DOHH2 (cell line): Measurements from ENCODE around the gene CSAD.

Experiments
- H3F3A ChIP-seq: fragments of 200-600 bp; sonication (generic), shearing (Covaris generic); 2 replicates; pipeline ENCODE4 v1.6.0; 2016; ENCODE audit warnings: antibody characterized with exemption, mild to moderate bottlenecking; ENCODE audit not compliant: control insufficient read depth, insufficient read depth
- H3K27ac ChIP-seq: fragments of 200-600 bp; sonication (generic); 2 replicates; pipeline ENCODE4 v1.5.1; 2014; ENCODE audit warnings: low read depth, mild to moderate bottlenecking, low read length, moderate library complexity
- H3K27me3 ChIP-seq: fragments of 200-600 bp; sonication (generic); 2 replicates; pipeline ENCODE4 v1.6.1; 2014; ENCODE audit warnings: mild to moderate bottlenecking, low read length, mixed read lengths; ENCODE audit not compliant: control insufficient read depth
- H3K36me3 ChIP-seq: fragments of 200-600 bp; sonication (generic); 2 replicates; pipeline ENCODE4 v1.6.1; 2014; ENCODE audit warnings: mild to moderate bottlenecking, low read length, moderate library complexity, mixed read lengths; ENCODE audit not compliant: control insufficient read depth
- H3K4me1 ChIP-seq: fragments of 200-600 bp; sonication (generic); 2 replicates; pipeline ENCODE4 v1.6.1; 2014; ENCODE audit warnings: mild to moderate bottlenecking, low read length, mixed read lengths; ENCODE audit not compliant: control insufficient read depth
- H3K4me2 ChIP-seq: fragments of 200-600 bp; sonication (generic); 2 replicates; pipeline ENCODE4 v1.6.0; 2014; ENCODE audit warnings: mild to moderate bottlenecking, low read length, moderate library complexity
- H3K4me3 ChIP-seq: fragments of 200-600 bp; sonication (generic); 2 replicates; pipeline ENCODE4 v1.5.1; 2014; ENCODE audit warnings: mild to moderate bottlenecking, low read length, mixed read lengths
- H3K79me2 ChIP-seq: fragments of 200-600 bp; sonication (generic); 2 replicates; pipeline ENCODE4 v1.6.1; 2014; ENCODE audit warnings: mild to moderate bottlenecking, low read length, mixed read lengths; ENCODE audit not compliant: control insufficient read depth
- H3K9me2 ChIP-seq: fragments of 200-600 bp; sonication (generic); replicated peaks from 2 replicates; pipeline ENCODE4 v1.6.1; 2014; ENCODE audit warnings: mild to moderate bottlenecking, low read length, mixed read lengths; ENCODE audit not compliant: control insufficient read depth
- H3K9me3 ChIP-seq: fragments of 200-600 bp; sonication (generic); 2 replicates; pipeline ENCODE4 v1.6.1; 2014; ENCODE audit warnings: antibody characterized with exemption, low read length, mixed read lengths; ENCODE audit not compliant: control insufficient read depth, insufficient read depth
- H4K20me1 ChIP-seq: fragments of 200-600 bp; sonication (generic); 2 replicates; pipeline ENCODE4 v1.6.0; 2014; ENCODE audit warnings: low read depth, mild to moderate bottlenecking, antibody characterized with exemption, low read length, moderate library complexity; ENCODE audit not compliant: control insufficient read depth, insufficient read depth
- CTCF ChIP-seq: fragments of 200-600 bp; sonication (generic); IDR thresholded peaks from one replicate; pipeline ENCODE4 v1.5.1; 2014; ENCODE audit warnings: antibody characterized with exemption, mild to moderate bottlenecking, low read depth, low read length; ENCODE audit not compliant: poor library complexity, severe bottlenecking
- EZH2phosphoT487 ChIP-seq: fragments of 200-600 bp; sonication (generic); IDR thresholded peaks from 2 replicates; pipeline ENCODE4 v1.6.1; 2017; ENCODE audit warnings: borderline replicate concordance, mild to moderate bottlenecking, antibody characterized with exemption, low read length, moderate library complexity, mixed read lengths

CSAD gene

GRCh38 chr12:53227836-53228235 is 47.1 kb upstream of the CSAD start:
- no peak overlapping the region for H3K4me2 ChIP-seq

GRCh38 chr12:53227341-53227740 is 46.6 kb upstream of the CSAD start:
- Histone ChIP-seq H4K20me1 (no peaks in the 10 kb centered on the region), H3K9me3 (no peaks in the 10 kb centered on the region), H3K4me1 (peaks cover 19% of the 10 kb centered on the region), H3F3A (0 out of 2 replicates have a peak, but pooled peaks cover 2% of the 10 kb centered on the region), H3K9me2 (no peaks in the 10 kb centered on the region), H3K27ac (no peak overlapping the region), H3K27me3 (peaks cover 27% of the 10 kb centered on the region), H3K36me3 (no peaks in the 10 kb centered on the region), H3K4me2 (no peak overlapping the region), H3K79me2 (no peaks in the 10 kb centered on the region), H3K4me3 (no peak overlapping the region)
- no peak for TF ChIP-seq EZH2phosphoT487
- no peak for TF ChIP-seq CTCF

More at GRCh38 chr12:53227836-53228235, 47.1 kb upstream of the CSAD start:
- H3K9me3 ChIP-seq: no peaks in the 10 kb centered on the region
- 0 out of 2 replicates have a peak, but pooled peaks cover 2% of the 10 kb centered on the region for H3F3A ChIP-seq
- peaks cover 19% of the 10 kb centered on the region for H3K4me1 ChIP-seq
- H4K20me1 ChIP-seq: no peaks in the 10 kb centered on the region
- H3K27ac ChIP-seq: no peak overlapping the region
- H3K79me2 ChIP-seq: no peaks in the 10 kb centered on the region
- H3K9me2 ChIP-seq: no peaks in the 10 kb centered on the region
- no peak overlapping the region for H3K4me3 ChIP-seq
- no peak for TF ChIP-seq CTCF
- no peak for TF ChIP-seq EZH2phosphoT487
- no peaks in the 10 kb centered on the region for H3K36me3 ChIP-seq
- H3K27me3 ChIP-seq: peaks cover 32% of the 10 kb centered on the region

GRCh38 chr12:53226815-53227214 is 46.1 kb upstream of the CSAD start:
- Histone ChIP-seq H3K4me2 (no peak overlapping the region), H3K4me3 (no peak overlapping the region), H3K4me1 (peaks cover 23% of the 10 kb centered on the region), H3K9me2 (no peaks in the 10 kb centered on the region), H3K27ac (no peak overlapping the region), H3K79me2 (no peaks in the 10 kb centered on the region), H3K36me3 (no peaks in the 10 kb centered on the region), H3F3A (peaks cover 6% of the 10 kb centered on the region), H3K27me3 (peaks cover 25% of the 10 kb centered on the region), H4K20me1 (no peaks in the 10 kb centered on the region), H3K9me3 (no peaks in the 10 kb centered on the region)
- TF ChIP-seq CTCF (no peak), EZH2phosphoT487 (no peak)
